GM20431 (cell line): ENCODE measurements around the gene SLAMF1.
"Not testable (repeated sequence)": the region's sequence is repeated elsewhere in the genome, so short reads cannot be mapped to it uniquely, and the experiment has no call there.

Experiments used
- in situ Hi-C: fragments of 300-500 bp; cut with MseI, MboI; formaldehyde crosslinking; loops from one replicate; pipeline ENCODE4 v1.15.0; 2020; ENCODE audit warnings: low sequenced_read_pairs; ENCODE audit not compliant: unreplicated experiment

The SLAMF1 gene

GRCh38 chr1:160575112-160575664, 71.7 kb downstream of the SLAMF1 start:
- in situ Hi-C loops, result no loop called here

DNA sequence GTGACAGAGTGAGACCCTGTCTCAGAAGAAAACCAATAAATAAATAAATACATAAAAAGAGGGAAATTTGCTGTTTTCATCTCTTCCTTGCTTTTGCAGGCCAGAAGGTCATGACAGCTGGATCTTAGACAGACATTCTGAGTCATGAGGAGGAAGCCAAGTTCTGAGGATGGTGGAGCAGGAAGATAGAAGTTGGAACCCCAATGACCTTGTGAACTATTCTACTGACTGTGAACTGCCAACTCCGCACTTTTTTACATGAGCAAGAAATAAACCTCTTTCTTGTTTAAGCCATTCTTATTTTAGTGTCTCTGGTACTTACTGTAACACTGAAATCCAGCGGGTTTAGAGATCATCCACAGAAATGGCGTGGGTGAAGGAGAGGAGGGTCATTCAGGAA, 76.0 kb downstream of the SLAMF1 start:
- in situ Hi-C loops, result no loop called here

DNA sequence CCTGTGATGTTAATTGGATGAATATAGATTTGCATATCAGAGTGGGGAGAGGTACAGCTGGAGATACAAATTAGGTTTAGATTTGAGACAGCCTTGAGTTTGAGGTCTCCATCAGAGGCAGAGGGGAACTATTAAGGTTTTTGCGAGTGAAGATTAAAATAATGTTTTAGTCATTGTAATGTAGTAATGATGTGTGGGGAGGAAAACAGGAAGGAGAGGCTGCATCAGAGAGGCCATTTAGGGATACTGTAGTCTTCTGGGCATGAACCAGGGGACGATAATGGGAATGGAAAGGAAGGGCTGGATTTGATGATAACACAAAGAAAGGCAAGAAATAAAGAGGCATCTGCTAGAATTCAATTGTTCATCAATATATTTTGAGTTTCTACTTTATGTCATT, 77.0 kb downstream of the SLAMF1 start:
- in situ Hi-C loops, result no loop called here

GRCh38 chr1:160567858-160568682, 78.8 kb downstream of the SLAMF1 start:
- in situ Hi-C loops, result no loop called here

GRCh38 chr1:160567341-160567740, 79.5 kb downstream of the SLAMF1 start:
- in situ Hi-C loops, result no loop called here

GRCh38 chr1:160565564-160565963, 81.3 kb downstream of the SLAMF1 start:
- in situ Hi-C loops, result no loop called here

- in situ Hi-C loops, result not testable (repeated sequence)
Observed at GRCh38 chr1:160563230-160563629, 83.6 kb downstream of the SLAMF1 start.

GRCh38 chr1:160562745-160563144, 84.1 kb downstream of the SLAMF1 start:
- in situ Hi-C loops, result not testable (repeated sequence)

DNA sequence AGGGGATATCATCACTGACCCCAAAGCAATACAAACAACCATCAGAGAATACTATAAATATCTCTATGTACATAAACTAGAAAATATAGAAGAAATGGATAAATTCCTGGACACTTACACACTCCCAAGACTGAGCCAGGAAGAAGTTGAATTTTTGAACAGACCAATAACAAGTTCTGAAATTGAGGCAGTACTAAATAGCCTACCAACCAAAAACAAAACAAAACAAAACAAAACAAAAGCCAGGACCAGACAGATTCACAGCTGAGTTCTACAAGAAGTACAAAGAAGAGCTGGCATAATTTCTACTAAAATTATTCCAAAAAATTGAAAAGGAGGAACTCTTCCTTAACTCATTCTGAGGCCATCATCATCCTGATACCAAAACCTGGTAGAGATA, 86.0 kb downstream of the SLAMF1 start:
- in situ Hi-C loops, result no loop called here

DNA sequence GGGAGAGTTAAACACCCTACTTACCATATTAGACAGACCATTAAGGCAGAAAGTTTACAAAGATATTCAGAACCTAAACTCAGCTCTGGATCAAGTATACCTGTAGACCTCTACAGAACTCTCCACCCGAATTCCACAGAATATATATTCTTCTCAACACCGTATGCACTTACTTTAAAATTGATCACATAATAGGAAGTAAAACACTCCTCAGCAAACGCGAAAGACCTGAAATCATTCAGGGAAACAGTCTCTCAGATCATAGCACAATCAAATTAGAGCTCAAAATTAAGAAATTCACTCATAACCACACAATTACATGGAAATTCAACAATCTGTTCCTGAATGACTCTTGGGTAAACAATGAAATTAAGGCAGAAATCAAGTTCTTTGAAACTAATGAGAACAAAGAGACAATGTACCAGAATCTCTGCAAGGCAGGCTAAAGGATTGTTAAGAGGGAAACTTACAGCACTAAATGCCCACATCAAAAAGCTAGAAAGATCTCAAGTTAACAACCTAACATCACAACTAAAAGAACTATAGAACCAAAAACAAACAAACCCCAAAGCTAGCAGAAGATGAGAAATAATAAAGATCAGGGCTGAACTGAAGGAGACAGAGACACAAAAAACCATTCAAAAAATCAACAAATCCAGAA, 86.7 kb downstream of the SLAMF1 start:
- in situ Hi-C loops, result no loop called here

DNA sequence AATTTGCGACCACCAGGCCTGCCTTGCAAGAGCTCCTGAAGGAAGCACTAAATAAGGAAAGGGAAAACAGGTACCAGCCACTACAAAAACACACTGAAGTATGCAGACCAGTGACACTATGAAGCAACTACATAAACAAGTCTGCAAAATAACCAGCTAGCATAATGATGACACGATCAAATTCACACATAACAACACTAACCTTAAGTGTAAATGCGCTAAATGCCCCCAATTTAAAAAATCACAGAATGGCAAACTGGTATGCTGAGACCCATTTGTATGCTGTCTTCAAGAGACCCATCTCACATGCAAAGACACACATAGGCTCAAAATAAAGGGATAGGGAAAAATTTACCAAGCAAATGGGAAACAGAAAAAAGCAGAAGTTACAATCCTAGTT, 87.4 kb downstream of the SLAMF1 start:
- in situ Hi-C loops, result not testable (repeated sequence)

DNA sequence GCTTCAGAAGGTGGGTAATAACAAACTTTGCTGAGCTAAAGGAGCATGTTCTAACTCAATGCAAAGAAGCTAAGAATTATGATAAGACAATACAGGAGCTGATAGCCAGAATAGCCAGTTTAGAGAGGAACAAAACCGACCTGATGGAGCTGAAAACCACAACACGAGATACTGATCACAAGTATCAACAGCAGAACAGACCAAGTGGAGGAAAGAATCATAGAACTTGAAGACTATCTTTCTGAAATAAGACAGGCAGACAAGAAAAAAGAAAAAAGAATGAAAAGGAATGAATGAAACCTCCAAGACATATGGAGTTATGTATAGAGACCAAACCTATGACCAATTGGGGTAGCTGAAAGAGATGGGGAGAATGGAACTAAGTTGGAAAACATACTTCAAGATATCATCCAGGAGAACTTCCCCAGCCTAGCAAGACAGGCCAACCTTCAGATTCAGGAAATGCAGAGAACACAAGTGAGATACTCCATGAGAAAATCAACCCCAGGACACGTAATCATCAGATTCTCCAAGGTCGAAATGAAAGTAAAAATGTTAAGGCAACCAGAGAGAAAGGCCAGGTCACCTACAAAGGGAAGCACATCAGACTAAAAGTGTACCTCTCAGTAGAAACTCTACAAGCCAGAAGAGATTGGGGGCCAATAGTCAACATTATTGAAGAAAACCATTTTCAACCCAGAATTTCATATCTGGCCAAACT, 88.0 kb downstream of the SLAMF1 start:
- in situ Hi-C loops, result no loop called here
